Osteocyte (in vitro differentiated cells): ENCODE data around the gene CLEC2L. TPM values are rescaled to one million over a fixed set of nuclear protein-coding genes. Genes with fewer than 3 reads are reported as not detected.

Source experiments
- DNase-seq: peaks from one replicate; pipeline ENCODE4 v3.0.0; 2021; ENCODE audit warnings: mixed read lengths; ENCODE audit not compliant: unreplicated experiment; ENCODE audit errors: extremely low spot score
- H3K27ac Mint-ChIP-seq: one replicate; pipeline ENCODE4 v1.8.0; 2021; ENCODE audit warnings: mild to moderate bottlenecking, mixed read lengths; ENCODE audit not compliant: unreplicated experiment
- H3K27me3 Mint-ChIP-seq: one replicate; pipeline ENCODE4 v1.8.0; 2021; ENCODE audit warnings: mixed read lengths; ENCODE audit not compliant: unreplicated experiment
- H3K36me3 Mint-ChIP-seq: one replicate; pipeline ENCODE4 v1.8.0; 2021; ENCODE audit warnings: mixed read lengths; ENCODE audit not compliant: unreplicated experiment
- H3K4me1 Mint-ChIP-seq: one replicate; pipeline ENCODE4 v1.8.0; 2021; ENCODE audit warnings: mixed read lengths; ENCODE audit not compliant: unreplicated experiment
- H3K4me3 Mint-ChIP-seq: one replicate; pipeline ENCODE4 v1.8.0; 2021; ENCODE audit warnings: mild to moderate bottlenecking, moderate library complexity, mixed read lengths; ENCODE audit not compliant: unreplicated experiment
- H3K9me3 Mint-ChIP-seq: one replicate; pipeline ENCODE4 v1.8.0; 2021; ENCODE audit warnings: mixed read lengths; ENCODE audit not compliant: unreplicated experiment
- total RNA-seq: library from RNA; stranded (reverse); gene quantifications from 2 replicates; pipeline ENCODE4 v1.2.1, GENCODE V29; 2021
- TF ChIP-seq, protein P1 (sequence below): fragments of 200-600 bp; sonication (generic); IDR thresholded peaks from 2 replicates; pipeline ENCODE4 v1.5.0; 2021; ENCODE audit warnings: antibody characterized with exemption, mild to moderate bottlenecking, moderate library complexity

The CLEC2L gene
- total RNA-seq, 1 donor from 2014 or later: not detected

DNA sequence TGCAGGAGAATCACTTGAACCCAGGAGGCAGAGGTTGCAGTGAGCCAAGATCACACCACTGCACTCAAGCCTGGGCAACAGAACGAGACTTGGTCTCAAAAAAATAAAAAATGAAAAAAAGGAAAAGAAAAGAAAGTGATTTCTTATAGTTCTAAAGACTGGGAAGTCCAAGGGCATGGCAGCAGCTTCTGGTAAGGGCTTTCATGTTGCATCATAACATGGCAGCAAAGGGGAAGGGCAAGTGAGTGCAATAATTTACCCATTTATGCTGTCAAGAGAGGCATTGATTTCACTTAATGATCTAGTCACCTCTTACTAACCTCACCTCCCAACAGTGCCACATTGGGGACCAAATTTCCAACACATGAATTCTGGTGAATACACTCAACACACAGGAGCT, 31.2 kb upstream of the CLEC2L start:
- peaks cover 20% of the 10 kb centered on the region for H3K27me3 Mint-ChIP-seq
- DNase-seq: no peak
- no peak overlapping the region for H3K4me3 Mint-ChIP-seq
- H3K9me3 Mint-ChIP-seq: no peaks in the 10 kb centered on the region
- H3K4me1 Mint-ChIP-seq: peaks cover 15% of the 10 kb centered on the region
- no peaks in the 10 kb centered on the region for H3K36me3 Mint-ChIP-seq
- no peak overlapping the region for H3K27ac Mint-ChIP-seq
- TF ChIP-seq, protein P1, sequence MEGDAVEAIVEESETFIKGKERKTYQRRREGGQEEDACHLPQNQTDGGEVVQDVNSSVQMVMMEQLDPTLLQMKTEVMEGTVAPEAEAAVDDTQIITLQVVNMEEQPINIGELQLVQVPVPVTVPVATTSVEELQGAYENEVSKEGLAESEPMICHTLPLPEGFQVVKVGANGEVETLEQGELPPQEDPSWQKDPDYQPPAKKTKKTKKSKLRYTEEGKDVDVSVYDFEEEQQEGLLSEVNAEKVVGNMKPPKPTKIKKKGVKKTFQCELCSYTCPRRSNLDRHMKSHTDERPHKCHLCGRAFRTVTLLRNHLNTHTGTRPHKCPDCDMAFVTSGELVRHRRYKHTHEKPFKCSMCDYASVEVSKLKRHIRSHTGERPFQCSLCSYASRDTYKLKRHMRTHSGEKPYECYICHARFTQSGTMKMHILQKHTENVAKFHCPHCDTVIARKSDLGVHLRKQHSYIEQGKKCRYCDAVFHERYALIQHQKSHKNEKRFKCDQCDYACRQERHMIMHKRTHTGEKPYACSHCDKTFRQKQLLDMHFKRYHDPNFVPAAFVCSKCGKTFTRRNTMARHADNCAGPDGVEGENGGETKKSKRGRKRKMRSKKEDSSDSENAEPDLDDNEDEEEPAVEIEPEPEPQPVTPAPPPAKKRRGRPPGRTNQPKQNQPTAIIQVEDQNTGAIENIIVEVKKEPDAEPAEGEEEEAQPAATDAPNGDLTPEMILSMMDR: no peak

DNA sequence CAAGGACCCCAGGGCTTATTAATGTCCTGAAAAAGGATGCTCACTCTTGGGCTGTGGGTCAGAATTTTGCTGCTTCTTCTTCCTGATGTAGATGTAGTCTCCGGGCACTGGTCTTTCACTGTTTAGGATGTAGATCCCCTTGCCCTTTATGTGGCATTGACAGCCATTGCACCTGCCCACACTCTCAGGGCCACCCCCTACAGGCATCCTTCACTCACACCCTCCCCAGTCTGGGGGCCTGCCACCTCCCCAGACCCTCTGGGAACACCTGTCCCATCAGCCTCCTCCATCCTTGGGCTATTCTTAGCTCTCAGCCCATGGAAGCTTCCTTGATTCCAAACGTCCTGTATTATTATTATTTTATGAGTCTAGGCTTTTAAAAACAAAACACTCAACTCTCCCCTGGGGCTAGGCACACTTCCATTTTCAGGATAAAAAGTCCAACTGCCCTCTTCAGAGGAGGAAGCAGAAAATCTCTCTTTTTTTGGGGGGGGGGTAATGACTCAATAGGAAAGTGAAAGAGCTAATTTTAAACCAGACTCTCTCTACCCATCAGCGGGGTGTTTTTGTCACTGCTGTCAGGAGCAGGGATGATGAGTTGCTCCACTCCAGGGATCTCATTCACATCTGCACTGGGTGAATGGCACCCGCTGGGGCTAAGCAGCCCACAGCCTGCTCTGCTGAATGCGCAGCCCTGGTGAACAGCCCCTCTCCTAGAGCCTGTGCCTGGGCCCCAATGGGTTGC, 28.5 kb upstream of the CLEC2L start:
- Mint-ChIP-seq H3K4me3 (no peak overlapping the region), H3K27me3 (peaks cover 15% of the 10 kb centered on the region), H3K27ac (no peak overlapping the region), H3K9me3 (no peaks in the 10 kb centered on the region), H3K4me1 (peaks cover 14% of the 10 kb centered on the region), H3K36me3 (no peaks in the 10 kb centered on the region)
- TF ChIP-seq, protein P1: no peak
- DNase-seq: no peak

DNA sequence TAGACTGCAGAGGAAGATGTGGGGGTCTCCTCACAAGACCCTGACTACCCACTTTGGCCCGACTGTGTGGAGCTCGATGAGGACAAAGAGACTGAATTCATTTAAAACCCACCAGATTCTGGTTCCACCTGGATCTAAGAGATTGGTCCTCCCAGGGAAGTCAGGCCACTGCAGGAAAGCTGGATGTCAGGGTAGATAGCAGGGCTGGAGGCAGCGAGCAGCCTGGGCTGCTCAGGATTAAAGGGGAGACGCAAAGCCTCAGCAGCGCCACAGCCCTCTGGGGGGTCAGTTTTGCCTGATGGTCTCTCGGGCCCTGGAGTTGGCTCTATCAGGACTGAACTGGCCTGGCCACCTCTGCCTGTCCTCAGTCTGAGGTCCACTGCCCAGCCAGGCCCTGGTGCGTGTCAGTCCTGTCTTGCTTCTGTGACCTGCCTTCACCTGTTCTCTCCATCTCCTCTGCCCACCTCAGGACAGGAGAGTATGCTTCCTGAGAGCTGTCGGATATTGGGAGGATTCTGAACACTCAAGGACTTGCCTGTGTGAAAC, 27.8 kb upstream of the CLEC2L start:
- H3K36me3 Mint-ChIP-seq: no peaks in the 10 kb centered on the region
- H3K9me3 Mint-ChIP-seq: no peaks in the 10 kb centered on the region
- H3K4me1 Mint-ChIP-seq: peaks cover 16% of the 10 kb centered on the region
- DNase-seq: no peak
- TF ChIP-seq, protein P1: no peak
- H3K4me3 Mint-ChIP-seq: no peak overlapping the region
- H3K27ac Mint-ChIP-seq: no peak overlapping the region
- H3K27me3 Mint-ChIP-seq: peaks cover 14% of the 10 kb centered on the region

DNA sequence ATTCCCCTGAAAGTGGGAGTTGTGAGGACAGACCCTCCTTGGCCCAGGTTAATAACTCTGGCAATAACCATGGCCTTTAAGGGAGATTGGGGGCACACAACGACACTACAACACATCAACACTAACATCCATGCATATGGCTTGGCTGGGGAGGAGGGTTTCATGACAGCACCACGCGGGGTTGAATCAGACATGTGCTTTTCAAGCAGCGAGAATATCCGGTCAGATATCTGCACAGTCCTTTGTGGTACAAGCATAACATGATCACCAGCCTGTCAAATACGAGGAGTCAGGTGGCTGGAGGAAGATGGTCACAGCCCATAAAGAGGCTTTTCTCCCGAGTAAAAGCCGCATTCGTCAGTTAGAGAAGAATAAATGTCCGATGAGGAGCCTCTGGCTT, 27.0 kb upstream of the CLEC2L start:
- Mint-ChIP-seq H3K36me3 (no peaks in the 10 kb centered on the region), H3K4me1 (peaks cover 16% of the 10 kb centered on the region), H3K9me3 (no peaks in the 10 kb centered on the region), H3K4me3 (no peak overlapping the region), H3K27ac (no peak overlapping the region), H3K27me3 (peaks cover 14% of the 10 kb centered on the region)
- no peak for DNase-seq
- TF ChIP-seq, protein P1: no peak

DNA sequence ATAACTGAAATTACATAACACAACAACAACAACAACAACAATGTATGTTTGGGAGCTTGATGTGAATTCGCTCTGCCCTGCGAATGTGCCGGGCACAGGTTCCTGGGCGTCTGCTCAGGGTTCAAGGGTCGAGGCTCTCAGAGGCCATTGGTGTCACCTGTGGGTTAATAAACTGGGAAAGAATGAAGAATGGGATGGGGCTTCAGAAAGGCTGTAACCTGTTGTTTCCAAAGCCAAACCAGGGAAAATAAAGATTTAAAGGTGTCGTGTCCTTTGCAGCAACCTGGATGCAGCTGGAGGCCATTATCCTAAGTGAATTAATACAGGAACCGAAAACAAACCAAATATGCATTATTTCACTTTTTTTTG, 22.7 kb upstream of the CLEC2L start:
- Mint-ChIP-seq H3K27me3 (peaks cover 12% of the 10 kb centered on the region), H3K9me3 (no peaks in the 10 kb centered on the region), H3K27ac (no peak overlapping the region), H3K4me3 (peak overlapping the region; percentile 88), H3K4me1 (peaks cover 7% of the 10 kb centered on the region), H3K36me3 (no peaks in the 10 kb centered on the region)
- DNase-seq: no peak
- TF ChIP-seq, protein P1: no peak
